H1 (cell line): ENCODE measurements around the gene SIPA1L2. TPM values are rescaled to one million over a fixed set of nuclear protein-coding genes. Genes with fewer than 3 reads are reported as not detected.
"Not testable (repeated sequence)": the region's sequence is repeated elsewhere in the genome, so short reads cannot be mapped to it uniquely, and the experiment has no call there.

Source experiments
- CTCF ChIA-PET: fragments of 300-600 bp; sonication (Branson Sonifier 250); formaldehyde crosslinking; loops from one replicate; lab custom pipeline; 2021; ENCODE audit not compliant: partially characterized antibody; lab: Charles Lee
- POLR2A ChIA-PET: fragments of 300-600 bp; sonication (Branson Sonifier 250); formaldehyde crosslinking; loops from one replicate; lab custom pipeline; 2021; ENCODE audit warnings: inconsistent platforms; ENCODE audit not compliant: partially characterized antibody; lab: Charles Lee
- DNase-seq, 2 experiments: peaks; one replicate each; pipeline versions ENCODE4 v3.0.0 to v3.0.0-alpha.2; 2010 to 2022; ENCODE audit warnings: low spot score in 2 of 2, low read depth in 1 of 2, mixed read lengths in 1 of 2
- FAIRE-seq: peaks from 2 replicates; lab custom pipeline; 2011; peaks lifted over from hg19 to GRCh38; lab: Jason Lieb, UNC
- H2AFZ ChIP-seq: 2 replicates; pipeline ENCODE4 v1.8.1; 2012; ENCODE audit warnings: low read length, inconsistent platforms
- H2AK5ac ChIP-seq: 2 replicates; pipeline ENCODE4 v1.6.1; 2013; ENCODE audit warnings: low read depth, low read length
- H2BK120ac ChIP-seq: replicated peaks from 2 replicates; pipeline ENCODE3; 2013; ENCODE audit warnings: low read depth, low read length, inconsistent platforms
- H2BK12ac ChIP-seq: 2 replicates; pipeline ENCODE4 v1.6.1; 2013; ENCODE audit warnings: low read depth, low read length
- H2BK15ac ChIP-seq: 2 replicates; pipeline ENCODE4 v1.6.1; 2013; ENCODE audit warnings: low read length
- H2BK20ac ChIP-seq: 2 replicates; pipeline ENCODE4 v1.6.1; 2013; ENCODE audit warnings: low read length
- H2BK5ac ChIP-seq: 2 replicates; pipeline ENCODE4 v1.6.1; 2013; ENCODE audit warnings: low read depth, low read length
- H3K14ac ChIP-seq: 2 replicates; pipeline ENCODE4 v1.6.1; 2013; ENCODE audit warnings: inconsistent platforms; ENCODE audit not compliant: insufficient read length
- H3K18ac ChIP-seq: 2 replicates; pipeline ENCODE4 v1.6.1; 2013; ENCODE audit warnings: low read length; ENCODE audit errors: extremely low read depth
- H3K23ac ChIP-seq: 2 replicates; pipeline ENCODE4 v1.6.1; 2013; ENCODE audit warnings: inconsistent platforms; ENCODE audit not compliant: insufficient read length
- H3K23me2 ChIP-seq: 2 replicates; pipeline ENCODE4 v1.6.1; 2013; ENCODE audit warnings: low read depth, low read length
- H3K27ac ChIP-seq: 2 replicates; pipeline ENCODE4 v1.6.1; 2011; ENCODE audit warnings: low read depth, low read length, inconsistent platforms
- H3K27me3 ChIP-seq, 4 experiments: replicated peaks in 1 of 4; 1 replicate in 1 of 4; 2 replicates in 3 of 4; pipeline versions ENCODE4 v1.6.1 to v1.8.1; 2011 to 2013; ENCODE audit warnings: low read length in 3 of 4, mild to moderate bottlenecking in 3 of 4, inconsistent platforms in 2 of 4, mixed read lengths in 2 of 4, moderate library complexity in 1 of 4; ENCODE audit not compliant: control insufficient read depth in 3 of 4, insufficient read depth in 3 of 4; ENCODE audit errors: extremely low read depth in 1 of 4
- H3K36me3 ChIP-seq, 4 experiments: 2 replicates each; pipeline versions ENCODE4 v1.6.1 to v1.8.1; 2011 to 2013; ENCODE audit warnings: mild to moderate bottlenecking in 4 of 4, low read length in 3 of 4, moderate library complexity in 2 of 4, control low read depth in 1 of 4, inconsistent platforms in 1 of 4; ENCODE audit not compliant: insufficient read depth in 4 of 4, control insufficient read depth in 2 of 4
- H3K4ac ChIP-seq: replicated peaks from 2 replicates; pipeline ENCODE3; 2013; ENCODE audit warnings: low read length, low read depth, mixed read lengths, inconsistent platforms; ENCODE audit not compliant: insufficient read length
- H3K4me1 ChIP-seq, 4 experiments: replicated peaks in 1 of 4; 1 replicate in 1 of 4; 2 replicates in 3 of 4; pipeline versions ENCODE4 v1.6.1 to v1.8.1; 2011 to 2013; ENCODE audit warnings: low read length in 3 of 4, inconsistent platforms in 2 of 4, mixed read lengths in 1 of 4; ENCODE audit not compliant: insufficient read depth in 4 of 4, control insufficient read depth in 3 of 4
- H3K4me2 ChIP-seq, 2 experiments: 2 replicates each; pipeline versions ENCODE4 v1.6.1 to v1.8.1; 2011 to 2013; ENCODE audit warnings: low read depth in 2 of 2, low read length in 2 of 2, control low read depth in 1 of 2, inconsistent platforms in 1 of 2, mild to moderate bottlenecking in 1 of 2; ENCODE audit not compliant: insufficient read depth in 1 of 2
- H3K4me3 ChIP-seq, 4 experiments: fragments of 200-600, 300-600 bp in 1 of 4; sonication (generic), shearing (Covaris generic), sonication (Bioruptor Twin) in 1 of 4; 2 replicates each; pipeline versions ENCODE4 v1.5.1 to v1.8.1; 2011 to 2016; ENCODE audit warnings: low read length in 4 of 4, low read depth in 3 of 4, control low read depth in 2 of 4, inconsistent platforms in 2 of 4, mild to moderate bottlenecking in 2 of 4, mixed read lengths in 1 of 4, moderate library complexity in 1 of 4; ENCODE audit not compliant: insufficient read depth in 2 of 4; ENCODE audit errors: extremely low read depth in 1 of 4
- H3K56ac ChIP-seq: replicated peaks from 2 replicates; pipeline ENCODE3; 2013; ENCODE audit warnings: low read depth, mild to moderate bottlenecking, mixed read lengths, low read length, inconsistent platforms; ENCODE audit not compliant: insufficient read length
- H3K79me1 ChIP-seq: 2 replicates; pipeline ENCODE4 v1.6.1; 2013; ENCODE audit warnings: low read depth, low read length, control low read depth
- H3K79me2 ChIP-seq, 2 experiments: 2 replicates each; pipeline versions ENCODE4 v1.6.1 to v1.8.1; 2012 to 2013; ENCODE audit warnings: low read length in 2 of 2, mild to moderate bottlenecking in 2 of 2, inconsistent platforms in 1 of 2; ENCODE audit not compliant: insufficient read depth in 2 of 2, control insufficient read depth in 1 of 2
- H3K9ac ChIP-seq, 4 experiments: replicated peaks in 1 of 4; 1 replicate in 1 of 4; 2 replicates in 3 of 4; pipeline versions ENCODE4 v1.6.1 to v1.8.1; 2011 to 2013; ENCODE audit warnings: low read depth in 3 of 4, low read length in 3 of 4, control low read depth in 2 of 4, mild to moderate bottlenecking in 2 of 4, moderate library complexity in 2 of 4, inconsistent platforms in 1 of 4; ENCODE audit errors: extremely low read depth in 1 of 4
- H3K9me3 ChIP-seq, 2 experiments: 2 replicates each; pipeline versions ENCODE4 v1.6.1 to v1.8.1; 2012 to 2013; ENCODE audit warnings: mild to moderate bottlenecking in 2 of 2, moderate library complexity in 2 of 2, control low read depth in 1 of 2, inconsistent platforms in 1 of 2, low read depth in 1 of 2, low read length in 1 of 2, mixed read lengths in 1 of 2; ENCODE audit not compliant: insufficient read depth in 2 of 2
- H4K20me1 ChIP-seq, 2 experiments: replicated peaks in 1 of 2; 2 replicates each; pipeline versions ENCODE3 to v1.8.1; 2011 to 2013; ENCODE audit warnings: inconsistent platforms in 2 of 2, low read length in 2 of 2, mild to moderate bottlenecking in 1 of 2; ENCODE audit not compliant: insufficient read depth in 2 of 2, control insufficient read depth in 1 of 2
- H4K5ac ChIP-seq: 2 replicates; pipeline ENCODE4 v1.6.1; 2013; ENCODE audit warnings: low read length, low read depth, mixed read lengths, inconsistent platforms; ENCODE audit not compliant: insufficient read length
- H4K8ac ChIP-seq: 2 replicates; pipeline ENCODE4 v1.8.0; 2013; ENCODE audit warnings: mild to moderate bottlenecking, moderate library complexity, low read length, inconsistent platforms; ENCODE audit not compliant: insufficient read depth; ENCODE audit errors: extremely low read depth
- H4K91ac ChIP-seq: replicated peaks from 2 replicates; pipeline ENCODE3; 2013; ENCODE audit warnings: low read length, mixed read lengths, inconsistent platforms; ENCODE audit not compliant: insufficient read length
- SP2 ChIP-seq: IDR thresholded peaks from 2 replicates; pipeline ENCODE4 v1.6.1; 2012; ENCODE audit warnings: mild to moderate bottlenecking, low read length, inconsistent platforms
- TBP ChIP-seq: IDR thresholded peaks from 2 replicates; pipeline ENCODE4 v1.6.1; 2011; ENCODE audit warnings: low read depth, low read length, improper control_type of control experiment
- WGBS, 2 experiments: shearing (Covaris generic) in 1 of 2; methylation state at CpG; one replicate each; pipeline versions ENCODE4 v1.1.6 to v1.1.7; 2013 to 2015; ENCODE audit warnings: low lambda C conversion rate in 2 of 2, mixed read lengths in 2 of 2, inconsistent platforms in 1 of 2, low coverage in 1 of 2, missing lambda C conversion rate in 1 of 2; ENCODE audit not compliant: insufficient replicate concordance in 2 of 2, insufficient coverage in 1 of 2, insufficient read length in 1 of 2; ENCODE audit errors: extremely low coverage in 1 of 2, missing lambda C conversion rate in 1 of 2; 5-methylcytosine and 5-hydroxymethylcytosine counted together
- polyA plus RNA-seq, 7 experiments: library from polyadenylated mRNA; depleted of rRNA in 3 of 7; stranded (reverse) in 5 of 7; unstranded in 2 of 7; fragments of >200 nt in 5 of 7; fragments of 200-250 nt in 2 of 7; gene quantifications; 1 replicate in 5 of 7; 2 replicates in 1 of 7; 4 replicates in 1 of 7; pipeline versions ENCODE4 v1.2.1 to v1.2.3, GENCODE V29; 2011 to 2013; ENCODE audit warnings: missing spikeins in 2 of 7, mixed read lengths in 2 of 7
- total RNA-seq: library from RNA; stranded (reverse); fragmentation: NEBNext Ultra II Directional; extraction: Animal tissue kit (Norgen Biotek cat#: 25700); gene quantifications from 2 replicates; pipeline ENCODE4 v1.2.1, GENCODE V29; 2021
- TF ChIP-seq, protein P1 (sequence below): IDR thresholded peaks from 2 replicates; pipeline ENCODE4 v1.6.1; 2012; ENCODE audit warnings: inconsistent platforms

SIPA1L2 gene
- total and polyA plus RNA-seq, 2 of the 8 experiments (the other 6 are each of a cell fraction or from before 2014, with no cell fraction given) = 7.7 to 13.2 TPM

DNA sequence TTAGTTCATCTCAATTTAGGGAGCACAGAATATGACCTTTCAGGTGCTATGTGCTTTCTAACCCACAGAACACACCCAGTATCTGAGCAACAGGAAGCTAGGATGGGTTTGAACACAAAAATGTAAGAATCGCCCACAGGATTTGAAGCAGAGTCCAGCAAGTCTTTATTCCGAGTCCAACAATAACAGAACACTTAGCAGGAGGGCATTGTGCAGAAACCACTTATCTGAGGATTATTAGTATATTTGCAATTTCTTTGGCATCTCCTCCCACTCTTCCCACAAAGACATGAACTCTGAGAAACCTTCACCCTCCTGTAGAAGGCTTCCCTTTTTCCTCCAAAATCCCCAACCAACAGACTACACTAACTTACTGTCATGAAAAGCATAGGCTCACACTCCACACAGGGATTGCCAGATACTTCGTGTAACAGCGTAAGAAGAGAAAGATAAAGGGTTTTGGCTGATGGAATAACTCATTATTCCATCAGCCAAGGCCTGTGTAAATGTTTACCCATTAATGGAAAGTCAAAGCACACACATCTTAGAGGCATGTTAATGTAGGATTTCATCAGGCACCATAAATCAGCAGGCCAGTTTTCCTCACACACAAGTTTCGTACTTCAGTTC lies 16.1 kb downstream of the SIPA1L2 start (continued):
- TF ChIP-seq, protein P1, sequence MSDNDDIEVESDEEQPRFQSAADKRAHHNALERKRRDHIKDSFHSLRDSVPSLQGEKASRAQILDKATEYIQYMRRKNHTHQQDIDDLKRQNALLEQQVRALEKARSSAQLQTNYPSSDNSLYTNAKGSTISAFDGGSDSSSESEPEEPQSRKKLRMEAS = no peak
- TF ChIP-seq TBP (no peak), SP2 (no peak)

GRCh38 chr1:232612836-232613235 lies 17.1 kb downstream of the SIPA1L2 start:
- CTCF ChIA-PET = interaction anchor here (0.6 to 5.7 kb wide), 9 partner anchors 8 to 217 kb away, joined by 3 to 47 read pairs (median 4); no protein-coding TSS in a partner anchor
- H3K27ac ChIP-seq, DNase-seq, H3K79me1 ChIP-seq, H2AK5ac ChIP-seq, H4K5ac ChIP-seq, POLR2A ChIA-PET, H3K14ac ChIP-seq, H3K4me1 ChIP-seq, H3K23ac ChIP-seq, H3K18ac ChIP-seq, H2AFZ ChIP-seq, H2BK120ac ChIP-seq, H4K8ac ChIP-seq, H2BK12ac ChIP-seq, H4K91ac ChIP-seq, H3K4me3 ChIP-seq, H3K27me3 ChIP-seq, H3K4me2 ChIP-seq, H3K9me3 ChIP-seq, H2BK20ac ChIP-seq, H2BK5ac ChIP-seq, H4K20me1 ChIP-seq, H3K9ac ChIP-seq, H3K79me2 ChIP-seq, H3K23me2 ChIP-seq, H3K36me3 ChIP-seq, FAIRE-seq, H3K56ac ChIP-seq, H2BK15ac ChIP-seq, H3K4ac ChIP-seq: not testable (repeated sequence)
- 89% methylated on average over 7 of the region's 7 CpGs; no CpG with 5 or more reads in 1 of the 2 experiments for WGBS, 2 experiments
